Measurements from ENCODE around the gene IL7R.

DNA sequence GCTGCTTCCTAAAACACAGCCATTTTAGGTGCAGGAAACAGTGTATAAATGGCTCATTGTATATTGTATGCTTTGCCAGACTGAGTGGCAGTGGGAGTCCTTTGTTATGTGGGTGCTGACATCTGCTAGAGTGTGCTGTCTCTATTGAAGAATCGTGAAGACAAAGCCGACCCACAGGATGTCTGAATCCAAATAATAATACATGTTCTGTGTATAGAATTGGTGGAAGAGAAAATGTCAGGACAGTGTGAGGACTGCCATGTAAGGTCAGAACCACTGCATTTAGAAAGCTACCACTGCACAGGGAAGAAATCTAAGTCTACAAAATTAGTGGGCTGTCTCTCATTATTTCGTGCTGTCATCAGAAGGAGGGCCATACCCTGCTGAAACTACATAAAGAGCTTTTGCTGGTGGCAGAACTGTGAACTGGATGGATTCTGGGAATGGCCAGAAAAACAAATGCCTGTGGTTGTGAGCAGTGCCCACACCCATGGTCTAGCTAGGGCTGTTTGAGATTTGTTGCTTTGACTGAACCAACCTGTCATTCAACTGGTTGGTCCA is 2.5 kb downstream of the IL7R start:
- TF ChIP-seq, protein P1, sequence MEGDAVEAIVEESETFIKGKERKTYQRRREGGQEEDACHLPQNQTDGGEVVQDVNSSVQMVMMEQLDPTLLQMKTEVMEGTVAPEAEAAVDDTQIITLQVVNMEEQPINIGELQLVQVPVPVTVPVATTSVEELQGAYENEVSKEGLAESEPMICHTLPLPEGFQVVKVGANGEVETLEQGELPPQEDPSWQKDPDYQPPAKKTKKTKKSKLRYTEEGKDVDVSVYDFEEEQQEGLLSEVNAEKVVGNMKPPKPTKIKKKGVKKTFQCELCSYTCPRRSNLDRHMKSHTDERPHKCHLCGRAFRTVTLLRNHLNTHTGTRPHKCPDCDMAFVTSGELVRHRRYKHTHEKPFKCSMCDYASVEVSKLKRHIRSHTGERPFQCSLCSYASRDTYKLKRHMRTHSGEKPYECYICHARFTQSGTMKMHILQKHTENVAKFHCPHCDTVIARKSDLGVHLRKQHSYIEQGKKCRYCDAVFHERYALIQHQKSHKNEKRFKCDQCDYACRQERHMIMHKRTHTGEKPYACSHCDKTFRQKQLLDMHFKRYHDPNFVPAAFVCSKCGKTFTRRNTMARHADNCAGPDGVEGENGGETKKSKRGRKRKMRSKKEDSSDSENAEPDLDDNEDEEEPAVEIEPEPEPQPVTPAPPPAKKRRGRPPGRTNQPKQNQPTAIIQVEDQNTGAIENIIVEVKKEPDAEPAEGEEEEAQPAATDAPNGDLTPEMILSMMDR (IDR thresholded peaks at IDR 0.05 in 2 of 3, conservative IDR thresholded peaks at IDR 0.05 in 1 of 3; ENCODE audit: borderline replicate concordance in 1 of 3, insufficient read depth in 1 of 3, low read depth in 2 of 3, low read length in 2 of 3), result no peak
- TF ChIP-seq, protein P2, sequence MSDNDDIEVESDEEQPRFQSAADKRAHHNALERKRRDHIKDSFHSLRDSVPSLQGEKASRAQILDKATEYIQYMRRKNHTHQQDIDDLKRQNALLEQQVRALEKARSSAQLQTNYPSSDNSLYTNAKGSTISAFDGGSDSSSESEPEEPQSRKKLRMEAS (IDR thresholded peaks at IDR 0.05), result no peak
- TF ChIP-seq POLR2A (IDR thresholded peaks at IDR 0.05; ENCODE audit: borderline replicate concordance, extremely low read depth, insufficient read depth, insufficient read length) (no peak), TCF7L2 (IDR thresholded peaks at IDR 0.05; ENCODE audit: borderline replicate concordance, extremely low read depth, insufficient read depth, insufficient read length) (no peak), EZH2 (IDR thresholded peaks at IDR 0.05) (no peak), POLR2AphosphoS5 (IDR thresholded peaks at IDR 0.05; ENCODE audit: low read depth, low read length) (no peak), SIN3A (IDR thresholded peaks at IDR 0.05; ENCODE audit: low read depth) (no peak), RAD21 (IDR thresholded peaks at IDR 0.05; ENCODE audit: low read depth) (no peak)

Data from HCT116 (cell line).